ENCODE data around the gene VSNL1.

The VSNL1 gene

GRCh38 chr2:17614174-17614930 is 73.9 kb downstream of the VSNL1 start:
- DNase-seq (ENCODE audit: low read depth): no peak

- no peak for DNase-seq (ENCODE audit: low read depth)
Observed at GRCh38 chr2:17615147-17615546, 74.7 kb downstream of the VSNL1 start.

GRCh38 chr2:17615728-17616351 is 75.3 kb downstream of the VSNL1 start:
- no peak for DNase-seq (ENCODE audit: low read depth)

- no peak for DNase-seq (ENCODE audit: low read depth)
Observed at GRCh38 chr2:17616405-17616804, 75.9 kb downstream of the VSNL1 start.

GRCh38 chr2:17617516-17617915 is 77.0 kb downstream of the VSNL1 start:
- no peak for DNase-seq (ENCODE audit: low read depth)

GRCh38 chr2:17617955-17618354 is 77.5 kb downstream of the VSNL1 start:
- no peak for DNase-seq (ENCODE audit: low read depth)

- DNase-seq (ENCODE audit: low read depth): no peak
Observed at GRCh38 chr2:17620280-17620679, 79.8 kb downstream of the VSNL1 start.

- DNase-seq (ENCODE audit: low read depth): no peak
Observed at GRCh38 chr2:17620841-17621240, 80.3 kb downstream of the VSNL1 start.

GRCh38 chr2:17621781-17622180 is 81.3 kb downstream of the VSNL1 start:
- no peak for DNase-seq (ENCODE audit: low read depth)

GRCh38 chr2:17625446-17625845 is 85.0 kb downstream of the VSNL1 start:
- DNase-seq (ENCODE audit: low read depth): no peak

GRCh38 chr2:17626986-17627385 is 86.5 kb downstream of the VSNL1 start:
- DNase-seq (ENCODE audit: low read depth): no peak

- DNase-seq (ENCODE audit: low read depth): no peak
Observed at GRCh38 chr2:17627434-17627833, 86.9 kb downstream of the VSNL1 start.

- DNase-seq (ENCODE audit: low read depth): no peak
Observed at GRCh38 chr2:17628349-17629261, 88.1 kb downstream of the VSNL1 start.

- DNase-seq (ENCODE audit: low read depth): no peak
Observed at GRCh38 chr2:17630089-17630488, 89.6 kb downstream of the VSNL1 start.

- DNase-seq (ENCODE audit: low read depth): no peak
Observed at GRCh38 chr2:17634997-17635396, 94.5 kb downstream of the VSNL1 start.

- DNase-seq (ENCODE audit: low read depth): no peak
Observed at GRCh38 chr2:17636257-17636656, 95.8 kb downstream of the VSNL1 start.

- DNase-seq (ENCODE audit: low read depth): no peak
Observed at GRCh38 chr2:17637131-17637906, 96.8 kb downstream of the VSNL1 start.

GRCh38 chr2:17638196-17638743 is 97.8 kb downstream of the VSNL1 start:
- DNase-seq (ENCODE audit: low read depth): no peak

GRCh38 chr2:17640406-17640805 is 99.9 kb downstream of the VSNL1 start:
- no peak for DNase-seq (ENCODE audit: low read depth)

GRCh38 chr2:17643031-17643615 is 102.6 kb downstream of the VSNL1 start:
- DNase-seq (ENCODE audit: low read depth): peak; percentile 94

GRCh38 chr2:17644997-17645720 is 104.7 kb downstream of the VSNL1 start:
- no peak for DNase-seq (ENCODE audit: low read depth)
